ENCODE data around the gene TSPEAR. TPM values are rescaled to one million over a fixed set of nuclear protein-coding genes. Genes with fewer than 3 reads are reported as not detected.

The TSPEAR gene
- total and polyA plus RNA-seq, 9 of the 15 experiments (the other 6 are each of a cell fraction or from before 2014, with no cell fraction given) = not detected

- TF ChIP-seq HDAC2 (IDR thresholded peaks at IDR 0.05) = no peak
- TF ChIP-seq CEBPZ (IDR thresholded peaks at IDR 0.05; ENCODE audit: borderline replicate concordance, low read depth, low read length) = no peak
- TF ChIP-seq IRF9 (tag; IDR thresholded peaks at IDR 0.05) = peak; percentile 10; the same call in 1 of the 2 replicates
- TF ChIP-seq BDP1 (IDR thresholded peaks at IDR 0.05; ENCODE audit: insufficient read depth, insufficient read length) = no peak
- TF ChIP-seq RFX5 (IDR thresholded peaks at IDR 0.05; ENCODE audit: low read depth, low read length) = no peak
- no peak for TF ChIP-seq RUNX1 (IDR thresholded peaks at IDR 0.05; ENCODE audit: low read depth)
- TF ChIP-seq GMEB1 (CRISPR knock-in tag; IDR thresholded peaks at IDR 0.05) = no peak
- no peak for TF ChIP-seq RERE (CRISPR knock-in tag; IDR thresholded peaks at IDR 0.05; ENCODE audit: borderline replicate concordance)
- peak; percentile 67; the same call in 1 of the 2 replicates for TF ChIP-seq GTF2A2 (tag; IDR thresholded peaks at IDR 0.05)
- TF ChIP-seq TAF9B (IDR thresholded peaks at IDR 0.05; ENCODE audit: partially characterized antibody) = no peak
- TF ChIP-seq CREB5 (CRISPR knock-in tag; IDR thresholded peaks at IDR 0.05) = no peak
- TF ChIP-seq ETV1 (tag; conservative IDR thresholded peaks at IDR 0.05; ENCODE audit: low read depth) = no peak
- no peak for TF ChIP-seq CBX2 (IDR thresholded peaks at IDR 0.05; ENCODE audit: insufficient read depth, low read length, poor library complexity, severe bottlenecking)
- no peak for TF ChIP-seq EP300 (IDR thresholded peaks at IDR 0.05; ENCODE audit: low read length)
- no peak for TF ChIP-seq HMGN3 (IDR thresholded peaks at IDR 0.05; ENCODE audit: borderline replicate concordance, extremely low read depth, insufficient read length, low read depth, low read length)
Measured at GRCh38 chr21:44594406-44594916, 116.9 kb downstream of the TSPEAR start (continued).
